Muscle of leg (tissue), 16 donors: ENCODE results near the gene NPIPB4. TPM values are rescaled to one million over a fixed set of nuclear protein-coding genes. Genes with fewer than 3 reads are reported as not detected.
"Not testable (repeated sequence)": the region's sequence is repeated elsewhere in the genome, so short reads cannot be mapped to it uniquely, and the experiment has no call there.

Experiments
- DNase-seq: peaks from one replicate; pipeline ENCODE4 v3.0.0; 2013
- H3K27ac ChIP-seq: one replicate; pipeline ENCODE4 v1.5.1; 2013; ENCODE audit warnings: mild to moderate bottlenecking, low read length, control low read depth
- H3K27me3 ChIP-seq: one replicate; pipeline ENCODE4 v1.6.1; 2013; ENCODE audit warnings: low read length; ENCODE audit not compliant: control insufficient read depth, insufficient read depth
- H3K36me3 ChIP-seq: one replicate; pipeline ENCODE4 v1.6.1; 2013; ENCODE audit warnings: low read length; ENCODE audit not compliant: control insufficient read depth, insufficient read depth
- H3K4me1 ChIP-seq: one replicate; pipeline ENCODE4 v1.6.1; 2013; ENCODE audit warnings: low read length; ENCODE audit not compliant: control insufficient read depth, insufficient read depth
- H3K4me3 ChIP-seq: one replicate; pipeline ENCODE4 v1.5.1; 2013; ENCODE audit warnings: low read length, control low read depth
- H3K9me3 ChIP-seq: replicated peaks from 2 replicates; pipeline ENCODE4 v1.6.1; 2013; ENCODE audit warnings: low read depth, low read length; ENCODE audit not compliant: control insufficient read depth
- WGBS: methylation state at CpG from one replicate; pipeline ENCODE4 v1.1.5; 2013; ENCODE audit warnings: missing lambda C conversion rate; ENCODE audit not compliant: insufficient coverage; 5-methylcytosine and 5-hydroxymethylcytosine counted together
- long read RNA-seq, 11 donors: transcript quantifications; one replicate each; lab custom pipeline, GENCODE V29; 2026
- polyA plus RNA-seq, 8 donors: library from polyadenylated mRNA; unstranded; fragments of 120-200 nt; gene quantifications; one replicate each; pipeline versions ENCODE4 v1.2.1 to v1.2.3, GENCODE V29; 2013; ENCODE audit warnings: inconsistent platforms in 1 of 8, low replicate concordance in 1 of 8; ENCODE audit not compliant: insufficient read length in 8 of 8, insufficient read depth in 1 of 8
- total RNA-seq: library from RNA; stranded (reverse); fragments of 120-200 nt; gene quantifications from one replicate; pipeline ENCODE4 v1.2.4, GENCODE V29; 2013

NPIPB4 gene
- total RNA-seq (33.1 TPM), polyA plus RNA-seq (100 to 1,000 TPM in 2 of 8 donors, 10 to 100 TPM in 6; 16.2 to 116 (median 47.9) TPM)
- long read RNA-seq, donor 1 = 0 reads
- long read RNA-seq, donor 2 = 0 reads
- long read RNA-seq, donor 3 = 0 reads
- long read RNA-seq, donor 4 = 0 reads
- long read RNA-seq, donor 5 = 0 reads
- long read RNA-seq, donor 6, partial matches to known transcripts = 0 of 1 reads
- long read RNA-seq, donor 6, other reads (novel, unspliced or antisense) = 0 of 1 reads
- long read RNA-seq, donor 7 = 0 reads
- long read RNA-seq, donor 8 = 0 reads
- long read RNA-seq, donor 9 = 0 reads
- long read RNA-seq, donor 10 = 0 reads
- long read RNA-seq, donor 11 = 0 reads

- not testable (repeated sequence) for H3K9me3 ChIP-seq, H3K27ac ChIP-seq, H3K4me3 ChIP-seq, DNase-seq, H3K27me3 ChIP-seq, H3K4me1 ChIP-seq, H3K36me3 ChIP-seq
- no CpG with 5 or more reads among the region's 5 CpGs for WGBS
Measured at GRCh38 chr16:21857656-21858055, at the start of gene NPIPB4. Gene NPIPB4 (minus strand): TSS chr16:21857756. CDS start chr16:21857378, 378 bp downstream.

- H3K4me3 ChIP-seq, H3K9me3 ChIP-seq, H3K27ac ChIP-seq, H3K36me3 ChIP-seq, H3K27me3 ChIP-seq, DNase-seq, H3K4me1 ChIP-seq: not testable (repeated sequence)
- no CpG with 5 or more reads among the region's 5 CpGs for WGBS
Measured at GRCh38 chr16:21898998-21899397, 41.4 kb upstream of the NPIPB4 start.

DNA sequence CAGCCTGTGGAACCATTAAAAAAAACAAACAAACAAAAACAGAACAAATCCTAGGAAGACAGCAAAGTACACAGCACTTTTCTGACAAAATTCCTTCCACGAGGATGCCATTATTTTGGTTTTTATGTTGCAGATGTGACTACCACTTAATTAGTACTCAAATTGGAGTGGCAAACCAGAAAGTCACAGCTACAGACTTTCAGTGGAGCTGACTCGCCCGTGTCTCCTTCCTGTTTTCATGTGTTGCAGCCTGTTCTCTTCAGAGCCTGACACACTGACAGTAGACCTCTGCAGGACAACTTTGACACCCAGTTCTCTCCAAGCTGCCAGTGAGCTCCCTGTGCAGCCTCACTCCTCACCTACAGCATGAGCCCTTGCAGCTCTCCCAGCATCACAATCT is 24.4 kb upstream of the NPIPB4 start:
- not testable (repeated sequence) for H3K36me3 ChIP-seq, H3K27ac ChIP-seq, H3K4me3 ChIP-seq, H3K27me3 ChIP-seq, H3K9me3 ChIP-seq, DNase-seq, H3K4me1 ChIP-seq
- WGBS = no CpG with 5 or more reads among the region's 3 CpGs

- no CpG with 5 or more reads among the region's 13 CpGs for WGBS
- not testable (repeated sequence) for H3K4me1 ChIP-seq, H3K4me3 ChIP-seq, H3K9me3 ChIP-seq, DNase-seq, H3K27me3 ChIP-seq, H3K36me3 ChIP-seq, H3K27ac ChIP-seq
Measured at GRCh38 chr16:21837186-21837585, 20.4 kb downstream of the NPIPB4 start.

DNA sequence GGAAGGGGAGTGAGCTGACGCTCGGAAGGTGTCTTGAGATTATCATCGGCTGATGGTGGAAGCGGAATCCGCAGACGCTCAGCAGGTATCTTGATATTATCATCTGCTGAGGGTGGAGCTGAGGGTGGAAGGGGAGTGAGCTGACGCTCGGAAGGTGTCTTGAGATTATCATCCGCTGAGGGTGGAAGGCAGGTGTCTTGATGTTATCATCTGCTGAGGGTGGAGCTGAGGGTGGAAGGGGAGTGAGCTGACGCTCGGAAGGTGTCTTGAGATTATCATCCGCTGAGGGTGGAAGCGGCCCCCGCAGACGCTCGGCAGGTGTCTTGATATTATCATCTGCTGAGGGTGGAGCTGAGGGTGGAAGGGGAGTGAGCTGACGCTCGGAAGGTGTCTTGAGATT is 21.2 kb downstream of the NPIPB4 start:
- H3K36me3 ChIP-seq, H3K9me3 ChIP-seq, H3K4me3 ChIP-seq, H3K27ac ChIP-seq, DNase-seq, H3K4me1 ChIP-seq, H3K27me3 ChIP-seq: not testable (repeated sequence)
- no CpG with 5 or more reads among the region's 18 CpGs for WGBS

DNA sequence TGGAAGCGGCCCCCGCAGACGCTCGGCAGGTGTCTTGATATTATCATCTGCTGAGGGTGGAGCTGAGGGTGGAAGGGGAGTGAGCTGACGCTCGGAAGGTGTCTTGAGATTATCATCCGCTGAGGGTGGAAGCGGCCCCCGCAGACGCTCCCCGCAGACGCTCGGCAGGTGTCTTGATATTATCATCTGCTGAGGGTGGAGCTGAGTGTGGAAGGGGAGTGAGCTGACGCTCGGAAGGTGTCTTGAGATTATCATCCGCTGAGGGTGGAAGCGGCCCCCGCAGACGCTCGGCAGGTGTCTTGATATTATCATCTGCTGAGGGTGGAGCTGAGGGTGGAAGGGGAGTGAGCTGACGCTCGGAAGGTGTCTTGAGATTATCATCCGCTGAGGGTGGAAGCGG is 21.8 kb downstream of the NPIPB4 start:
- not testable (repeated sequence) for H3K4me1 ChIP-seq, H3K9me3 ChIP-seq, H3K4me3 ChIP-seq, H3K36me3 ChIP-seq, H3K27me3 ChIP-seq, DNase-seq, H3K27ac ChIP-seq
- WGBS = no CpG with 5 or more reads among the region's 24 CpGs

- not testable (repeated sequence) for H3K4me3 ChIP-seq, H3K27ac ChIP-seq, H3K36me3 ChIP-seq, H3K4me1 ChIP-seq, DNase-seq, H3K9me3 ChIP-seq, H3K27me3 ChIP-seq
- no CpG with 5 or more reads among the region's 5 CpGs for WGBS
Measured at GRCh38 chr16:21834211-21834610, 23.3 kb downstream of the NPIPB4 start.

- H3K4me1 ChIP-seq, DNase-seq, H3K36me3 ChIP-seq, H3K27ac ChIP-seq, H3K27me3 ChIP-seq, H3K9me3 ChIP-seq, H3K4me3 ChIP-seq: not testable (repeated sequence)
- no CpG with 5 or more reads among the region's 8 CpGs for WGBS
Measured at GRCh38 chr16:21829929-21830328, 27.6 kb downstream of the NPIPB4 start.

GRCh38 chr16:21826067-21826706 is 31.4 kb downstream of the NPIPB4 start:
- H3K4me3 ChIP-seq, H3K27ac ChIP-seq, H3K36me3 ChIP-seq, H3K9me3 ChIP-seq, H3K27me3 ChIP-seq, H3K4me1 ChIP-seq: not testable (repeated sequence)
- DNase-seq = peak; percentile 61
- 83% methylated on average over 1 of the region's 5 CpGs for WGBS

GRCh38 chr16:21825526-21825925 is 32.0 kb downstream of the NPIPB4 start:
- not testable (repeated sequence) for H3K4me1 ChIP-seq, H3K27me3 ChIP-seq, H3K36me3 ChIP-seq, H3K4me3 ChIP-seq, H3K27ac ChIP-seq, DNase-seq, H3K9me3 ChIP-seq
- no CpG with 5 or more reads among the region's 4 CpGs for WGBS
